HG03108 (cell line): Measurements from ENCODE around the gene PLEKHA3.
A peak's percentile ranks its signal among the peaks of the same experiment; 100 is the strongest.

ENCODE experiments used
- ATAC-seq: cut with Tn5 transposase; IDR thresholded peaks from one replicate; pipeline ENCODE4 v1.9.1; 2021; ENCODE audit warnings: moderate library complexity; ENCODE audit not compliant: unreplicated experiment

PLEKHA3 gene

GRCh38 chr2:178478439-178479274 is 1.6 kb upstream of the PLEKHA3 start, which contains the start of gene FKBP7:
FKBP7 (minus strand) TSS chr2:178478600; CDS start chr2:178478499, 101 bp downstream.
- ATAC-seq, result peak; percentile 37

- no peak for ATAC-seq
Measured at GRCh38 chr2:178479275-178479616, 1.0 kb upstream of the PLEKHA3 start.

- no peak for ATAC-seq
Measured at GRCh38 chr2:178479758-178480226, 465 bp upstream of the PLEKHA3 start.

GRCh38 chr2:178482437-178482836 is 2.2 kb downstream of the PLEKHA3 start:
- peak; percentile 28 for ATAC-seq

- ATAC-seq, result no peak
Measured at GRCh38 chr2:178484245-178485041, 4.2 kb downstream of the PLEKHA3 start.

- no peak for ATAC-seq
Measured at GRCh38 chr2:178485356-178485755, 5.1 kb downstream of the PLEKHA3 start.

- no peak for ATAC-seq
Measured at GRCh38 chr2:178491612-178492011, 11.4 kb downstream of the PLEKHA3 start.

- ATAC-seq, result no peak
Measured at GRCh38 chr2:178496049-178496448, 15.8 kb downstream of the PLEKHA3 start.

- ATAC-seq, result no peak
Measured at GRCh38 chr2:178498137-178498536, 17.9 kb downstream of the PLEKHA3 start.

GRCh38 chr2:178499640-178500039 is 19.4 kb downstream of the PLEKHA3 start:
- no peak for ATAC-seq

- no peak for ATAC-seq
Measured at GRCh38 chr2:178502751-178503150, 22.5 kb downstream of the PLEKHA3 start.

GRCh38 chr2:178506101-178506500 is 25.8 kb downstream of the PLEKHA3 start:
- ATAC-seq, result no peak

- no peak for ATAC-seq
Measured at GRCh38 chr2:178506524-178506923, 26.3 kb downstream of the PLEKHA3 start.

GRCh38 chr2:178506949-178507348 is 26.7 kb downstream of the PLEKHA3 start:
- no peak for ATAC-seq

GRCh38 chr2:178508646-178509045 is 28.4 kb downstream of the PLEKHA3 start:
- no peak for ATAC-seq

- no peak for ATAC-seq
Measured at GRCh38 chr2:178510384-178510783, 30.1 kb downstream of the PLEKHA3 start.

- ATAC-seq, result no peak
Measured at GRCh38 chr2:178512484-178512883, 32.2 kb downstream of the PLEKHA3 start.

GRCh38 chr2:178513876-178514275 is 33.6 kb downstream of the PLEKHA3 start:
- ATAC-seq, result no peak

GRCh38 chr2:178514664-178515063 is 34.4 kb downstream of the PLEKHA3 start:
- ATAC-seq, result peak; percentile 63

- no peak for ATAC-seq
Measured at GRCh38 chr2:178517496-178517895, 37.2 kb downstream of the PLEKHA3 start.

GRCh38 chr2:178521304-178522150 is 41.3 kb downstream of the PLEKHA3 start:
- ATAC-seq, result no peak
